HG02938 (cell line): ENCODE results near the gene HASPIN.

Experiments
- ATAC-seq: cut with Tn5 transposase; IDR thresholded peaks from one replicate; pipeline ENCODE4 v1.9.1; 2021; ENCODE audit warnings: mild to moderate bottlenecking, moderate library complexity; ENCODE audit not compliant: unreplicated experiment

HASPIN gene

DNA sequence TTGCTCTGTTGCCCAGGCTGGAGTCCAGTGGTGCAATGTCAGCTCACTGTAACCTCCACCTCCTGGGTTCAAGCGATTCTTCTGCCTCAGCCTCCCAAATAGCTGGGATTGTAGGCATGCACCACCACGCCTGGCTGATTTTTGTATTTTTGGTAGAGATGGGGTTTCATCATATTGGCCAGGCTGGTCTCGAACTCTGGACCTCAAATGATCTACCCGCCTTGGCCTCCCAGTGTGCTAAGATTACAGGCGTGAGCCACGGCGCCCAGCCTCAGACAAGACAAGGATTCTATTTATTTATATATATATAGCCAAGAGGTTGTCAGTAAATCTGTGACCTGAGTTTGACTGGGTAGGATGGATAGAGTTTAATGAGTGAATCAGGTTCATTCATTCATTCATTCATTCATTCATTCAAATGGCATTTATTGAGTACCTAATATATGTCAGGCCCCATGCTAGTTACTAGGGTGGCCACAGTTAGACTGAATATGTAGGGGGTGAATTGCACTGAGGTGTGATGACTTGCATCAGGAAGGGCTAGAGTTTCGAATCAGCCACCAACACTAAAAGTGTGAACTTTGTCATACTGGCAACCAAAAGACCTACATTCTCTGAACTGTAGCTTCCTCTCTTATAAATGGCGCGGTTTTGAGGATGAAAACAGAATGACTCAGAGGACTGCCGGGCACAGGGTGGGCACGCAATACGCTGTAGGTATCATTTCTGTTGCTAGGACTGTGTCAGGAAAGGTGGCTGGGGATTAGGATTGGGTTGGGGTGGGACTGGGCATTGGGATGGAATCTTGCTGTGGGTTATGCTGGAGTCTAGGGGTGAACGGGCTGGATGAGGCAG lies 39.4 kb downstream of the HASPIN start:
- ATAC-seq = peak; percentile 59

DNA sequence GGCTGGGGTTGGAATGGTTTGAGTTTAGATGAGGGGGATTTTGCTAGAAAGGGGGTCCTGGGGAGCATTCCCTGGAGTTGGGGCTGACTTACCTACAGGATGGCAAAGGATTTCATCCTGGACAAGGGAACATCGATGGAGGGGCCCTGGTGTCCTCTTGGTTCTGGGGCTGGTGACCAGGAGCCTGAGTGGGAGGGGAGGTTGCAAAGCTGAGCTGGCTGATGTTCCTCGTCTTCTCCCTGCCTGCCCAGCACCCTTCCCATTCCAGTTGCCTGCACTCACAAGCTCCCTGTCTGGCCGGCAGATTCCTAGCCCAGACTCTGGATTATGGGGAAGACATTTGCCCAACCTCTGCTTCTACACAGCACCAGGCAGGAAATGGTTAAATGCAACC lies 40.1 kb downstream of the HASPIN start:
- ATAC-seq = no peak

DNA sequence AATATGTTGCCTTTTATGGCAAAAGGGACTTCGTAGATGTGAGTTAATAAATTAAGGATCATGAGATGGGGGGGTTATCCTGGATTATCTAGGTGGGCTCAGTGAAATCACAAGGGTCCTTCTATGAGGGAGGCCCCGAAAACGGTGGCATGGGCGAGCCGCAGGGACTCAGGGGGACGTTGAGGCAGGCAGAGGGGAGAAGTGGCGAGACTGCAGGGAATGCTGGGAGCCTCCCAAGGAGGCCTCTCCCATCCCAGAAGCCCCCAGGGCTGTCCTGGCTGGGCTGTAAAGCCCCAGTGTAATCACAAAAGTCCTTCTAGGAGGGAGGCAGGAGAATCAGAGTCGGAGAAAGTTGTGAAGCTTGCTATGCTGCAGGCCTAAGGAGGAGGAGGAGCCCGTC lies 42.3 kb downstream of the HASPIN start:
- ATAC-seq = no peak

DNA sequence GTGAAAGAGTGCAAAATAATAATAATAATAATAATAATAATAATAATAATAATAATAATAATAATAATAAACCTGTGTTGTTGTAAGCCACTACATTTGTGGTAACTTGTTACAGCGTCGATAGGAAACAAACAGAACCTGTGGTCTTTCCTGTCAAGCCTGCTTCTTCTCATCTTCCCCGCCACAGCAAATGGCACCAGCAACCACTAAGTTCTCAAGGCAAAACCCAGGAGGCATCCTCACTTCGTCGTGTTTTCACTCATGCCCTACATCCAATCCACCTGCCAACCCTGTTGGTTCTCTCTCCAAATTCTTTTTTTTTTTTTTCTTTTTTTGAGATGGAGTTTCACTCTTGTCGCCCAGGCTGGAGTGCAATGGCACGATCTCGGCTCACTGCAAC lies 43.1 kb downstream of the HASPIN start:
- no peak for ATAC-seq

DNA sequence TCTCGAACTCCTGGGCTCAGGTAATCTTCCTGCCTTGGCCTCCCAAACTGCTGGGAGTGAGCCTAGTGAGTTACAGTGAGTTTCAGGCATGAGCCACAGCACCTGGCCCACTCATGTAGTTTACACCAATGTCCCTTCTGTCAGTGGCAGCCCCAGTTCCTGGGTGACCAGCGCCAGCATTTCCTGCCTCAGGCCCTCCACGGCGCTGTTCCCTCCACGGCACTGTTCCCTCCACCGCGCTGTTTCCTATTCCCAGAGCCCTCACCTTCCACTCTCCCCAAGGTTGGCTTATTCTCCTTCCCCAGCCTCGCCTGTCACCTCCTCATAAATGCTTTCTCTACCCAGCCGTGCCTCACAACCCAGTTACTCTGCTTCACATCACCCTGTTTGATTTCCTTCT lies 44.6 kb downstream of the HASPIN start:
- ATAC-seq = no peak

DNA sequence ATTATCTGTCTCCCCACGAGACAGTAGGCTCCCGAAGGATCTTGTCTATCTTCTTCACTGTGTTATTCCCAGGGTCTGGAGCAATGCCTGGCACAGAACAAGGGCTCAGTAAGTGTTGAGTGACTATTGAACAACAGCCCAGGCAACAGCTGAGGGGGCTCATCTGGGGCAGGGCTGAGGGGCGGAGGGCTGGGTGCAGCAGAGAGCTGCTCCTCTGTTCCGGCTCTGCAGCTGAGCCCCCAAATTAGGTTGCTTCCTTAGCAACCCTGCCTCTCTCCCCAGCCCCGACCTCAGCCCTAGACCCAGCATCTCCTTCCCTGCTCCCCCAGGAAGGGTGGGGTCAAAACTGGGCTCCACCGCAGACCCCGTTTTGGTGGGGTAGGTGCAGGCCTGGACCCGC lies 45.1 kb downstream of the HASPIN start:
- ATAC-seq = no peak

DNA sequence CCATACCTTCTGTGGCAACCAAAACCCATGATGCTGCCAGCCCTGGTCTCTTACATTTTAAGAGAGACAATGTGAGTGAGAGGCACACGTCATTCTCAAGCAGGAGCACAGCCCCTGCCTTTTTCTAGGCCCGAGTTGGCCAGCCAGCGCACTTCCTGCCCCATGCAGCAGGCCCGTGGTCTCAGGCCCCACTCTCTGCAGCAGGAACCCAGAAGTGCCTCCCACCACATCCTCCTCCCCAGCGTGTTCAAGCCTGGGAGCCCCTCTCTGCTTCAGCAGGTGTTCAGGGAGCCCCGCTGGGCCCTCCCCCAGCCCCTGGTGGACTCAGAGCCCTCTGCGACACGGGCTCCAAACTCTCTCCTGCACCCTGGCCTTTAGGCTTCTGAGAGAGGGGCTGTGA lies 46.8 kb downstream of the HASPIN start:
- no peak for ATAC-seq

DNA sequence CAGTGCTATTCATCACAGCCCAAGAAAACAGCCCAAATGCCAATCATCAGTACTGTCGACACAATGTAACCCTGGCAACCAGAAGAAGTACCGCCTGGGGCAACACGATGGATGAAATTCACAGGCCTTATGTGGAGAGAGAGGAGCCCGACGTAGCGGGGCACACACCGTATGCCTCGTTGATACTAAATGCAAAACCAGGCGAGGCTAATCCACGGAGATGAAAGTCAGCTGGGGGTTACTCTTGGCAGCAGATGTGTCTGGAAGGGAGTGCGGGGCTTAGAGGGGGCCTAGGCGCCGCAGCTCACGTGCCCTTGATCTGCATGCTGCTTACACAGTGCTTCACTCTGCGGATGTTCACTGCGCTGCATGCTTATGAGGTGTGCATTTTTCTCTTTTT lies 47.4 kb downstream of the HASPIN start:
- ATAC-seq = no peak

DNA sequence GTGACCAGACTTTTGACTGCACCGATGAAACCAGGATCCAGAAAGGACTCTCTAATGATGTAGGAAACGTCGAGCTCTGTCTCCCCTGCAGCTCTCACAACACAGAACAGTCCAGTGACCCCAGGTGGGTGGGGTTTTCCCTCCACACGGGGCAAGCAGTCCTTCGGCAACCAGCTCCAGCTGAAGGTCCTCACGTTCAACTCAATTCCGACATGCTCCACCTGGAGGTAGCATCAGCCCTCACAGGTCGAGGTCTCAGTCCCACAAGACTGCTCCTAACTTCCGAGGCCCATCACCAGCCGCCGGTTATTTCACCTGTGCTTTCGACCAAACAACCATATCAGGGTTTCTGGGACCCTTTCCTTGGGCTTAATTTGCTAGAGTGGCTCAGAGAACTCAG lies 49.1 kb downstream of the HASPIN start:
- ATAC-seq = no peak

DNA sequence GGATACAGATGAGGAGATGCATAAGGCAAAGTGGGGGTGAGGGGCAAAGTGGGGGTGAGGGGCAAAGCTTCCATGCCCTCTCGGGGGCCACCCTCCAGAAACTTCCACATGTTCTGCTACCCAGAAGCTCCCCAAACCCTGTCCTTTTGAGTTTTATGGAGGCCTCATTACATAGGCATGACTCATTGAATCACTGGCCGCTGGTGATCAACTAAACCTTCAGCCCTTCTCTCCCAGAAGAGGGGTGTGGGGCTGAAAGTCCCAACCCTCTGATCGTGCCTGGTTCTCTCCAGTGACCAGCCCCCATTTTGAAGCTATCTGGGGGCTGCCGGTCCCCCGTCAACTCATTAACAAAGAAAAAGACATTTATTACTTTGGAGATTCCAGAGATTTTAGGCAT lies 49.8 kb downstream of the HASPIN start:
- no peak for ATAC-seq

DNA sequence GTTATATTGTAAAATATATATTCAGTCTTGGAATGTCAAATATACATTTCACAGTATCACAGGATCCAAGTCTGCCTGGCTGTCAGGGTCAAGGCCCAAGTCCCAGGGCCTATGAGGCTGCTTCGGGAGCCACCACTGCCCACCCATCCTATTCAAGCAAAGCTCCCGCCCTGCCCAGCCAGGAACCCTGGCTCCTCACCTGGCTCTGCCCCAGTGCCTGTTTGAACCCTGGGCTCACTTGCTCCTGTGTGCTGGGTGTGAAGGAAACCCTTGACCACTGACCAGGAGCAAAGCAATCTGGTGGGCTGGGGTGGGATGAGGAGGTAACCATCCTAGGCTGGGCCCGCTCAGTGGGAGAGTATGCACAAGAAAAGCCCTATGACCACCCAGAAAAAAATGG lies 50.3 kb downstream of the HASPIN start:
- no peak for ATAC-seq
